ENCODE results near the gene RIPOR1.

Gene RIPOR1

GRCh38 chr16:67558859-67559258, 30.2 kb downstream of the RIPOR1 start:
- DNase-seq: no peak

GRCh38 chr16:67560827-67561342, 32.3 kb downstream of the RIPOR1 start:
- no peak for DNase-seq

GRCh38 chr16:67561501-67561823, 32.8 kb downstream of the RIPOR1 start:
- DNase-seq: no peak

- peak; percentile 87 for DNase-seq
Observed at GRCh38 chr16:67561824-67562525, 33.3 kb downstream of the RIPOR1 start.

GRCh38 chr16:67562526-67562917, 33.9 kb downstream of the RIPOR1 start, which contains the start of gene CTCF:
TSS of gene CTCF (plus strand) at chr16:67562526. CDS start at chr16:67610833, 48,307 bp downstream.
- no peak for DNase-seq

GRCh38 chr16:67562918-67563707, 34.5 kb downstream of the RIPOR1 start:
- DNase-seq: no peak

GRCh38 chr16:67563708-67564468, 35.3 kb downstream of the RIPOR1 start:
- no peak for DNase-seq

GRCh38 chr16:67565470-67566100, 37.0 kb downstream of the RIPOR1 start:
- DNase-seq: no peak

- no peak for DNase-seq
Observed at GRCh38 chr16:67571464-67571863, 42.8 kb downstream of the RIPOR1 start.

- DNase-seq: no peak
Observed at GRCh38 chr16:67571981-67572431, 43.4 kb downstream of the RIPOR1 start.

GRCh38 chr16:67579686-67580085, 51.1 kb downstream of the RIPOR1 start:
- no peak for DNase-seq

GRCh38 chr16:67580202-67580601, 51.6 kb downstream of the RIPOR1 start:
- DNase-seq: no peak

- no peak for DNase-seq
Observed at GRCh38 chr16:67593288-67593687, 64.7 kb downstream of the RIPOR1 start.

- no peak for DNase-seq
Observed at GRCh38 chr16:67593701-67594100, 65.1 kb downstream of the RIPOR1 start.

GRCh38 chr16:67594256-67594915, 65.8 kb downstream of the RIPOR1 start:
- no peak for DNase-seq

GRCh38 chr16:67594956-67595355, 66.3 kb downstream of the RIPOR1 start:
- DNase-seq: no peak

Measured in SHP77 treated with DMSO at 0.1 percent for 48 hours (cell line).